Activated CD4-positive, alpha-beta memory T cell treated with anti-CD3 and anti-CD28 coated beads for 36 hours (primary cell): ENCODE results near the gene MBNL1. TPM values are rescaled to one million over a fixed set of nuclear protein-coding genes. Genes with fewer than 3 reads are reported as not detected.

ENCODE experiments used
- CTCF ChIA-PET: fragments of 350-600 bp; sonication (Branson Sonifier 250); formaldehyde crosslinking; loops from one replicate; lab custom pipeline; 2021; ENCODE audit warnings: antibody characterized with exemption, inconsistent platforms; lab: Charles Lee
- POLR2A ChIA-PET: fragments of 350-600 bp; sonication (Branson Sonifier 250); formaldehyde crosslinking; loops from one replicate; lab custom pipeline; 2021; ENCODE audit warnings: antibody characterized with exemption; lab: Charles Lee
- DNase-seq: peaks from one replicate; pipeline ENCODE4 v3.0.0-alpha.2; 2020
- H3K27ac Mint-ChIP-seq: one replicate; pipeline ENCODE4 v1.8.0; 2021; ENCODE audit warnings: mixed read lengths
- H3K27me3 Mint-ChIP-seq: one replicate; pipeline ENCODE4 v1.8.0; 2021; ENCODE audit warnings: mixed read lengths
- H3K36me3 Mint-ChIP-seq: one replicate; pipeline ENCODE4 v1.8.0; 2021; ENCODE audit warnings: mixed read lengths
- H3K4me1 Mint-ChIP-seq: one replicate; pipeline ENCODE4 v1.8.0; 2021; ENCODE audit warnings: low read depth, mixed read lengths
- H3K4me3 Mint-ChIP-seq: one replicate; pipeline ENCODE4 v1.8.0; 2021; ENCODE audit warnings: mild to moderate bottlenecking, mixed read lengths
- H3K9me3 Mint-ChIP-seq: one replicate; pipeline ENCODE4 v1.8.0; 2021; ENCODE audit warnings: mixed read lengths
- intact Hi-C: fragments of 100-400 bp; cut with micrococcal nuclease; formaldehyde crosslinking; loops from one replicate; pipeline ENCODE4 v1.15.1; 2023
- total RNA-seq, 2 experiments: library from RNA; stranded (reverse); gene quantifications; one replicate each; pipeline ENCODE4 v1.2.3, GENCODE V29; 2021

Gene MBNL1
- total RNA-seq, 2 experiments from 2014 or later = 290 to 302 TPM

DNA sequence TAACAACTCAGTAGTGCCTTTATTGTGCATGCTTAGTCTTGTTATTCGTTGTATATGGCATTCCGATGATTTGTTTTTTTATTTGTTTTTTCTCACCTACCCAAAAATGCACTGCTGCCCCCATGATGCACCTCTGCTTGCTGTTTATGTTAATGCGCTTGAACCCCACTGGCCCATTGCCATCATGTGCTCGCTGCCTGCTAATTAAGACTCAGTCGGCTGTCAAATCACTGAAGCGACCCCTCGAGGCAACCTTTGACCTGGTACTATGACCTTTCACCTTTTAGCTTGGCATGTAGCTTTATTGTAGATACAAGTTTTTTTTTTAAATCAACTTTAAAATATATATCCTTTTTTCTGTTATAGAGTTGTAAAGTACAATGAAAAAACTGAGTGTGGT, 177.8 kb downstream of the MBNL1 start:
- CTCF ChIA-PET = interaction anchor here (0.6 to 5.2 kb wide), 5 partner anchors 10 to 375 kb away, joined by 3 to 32 read pairs (median 3); no protein-coding TSS in a partner anchor
- peaks cover 27% of the 10 kb centered on the region for H3K36me3 Mint-ChIP-seq
- no peaks in the 10 kb centered on the region for H3K27me3 Mint-ChIP-seq
- intact Hi-C loops = no loop called here
- H3K27ac Mint-ChIP-seq = peak overlapping the region; percentile 73
- H3K4me3 Mint-ChIP-seq = no peak overlapping the region
- H3K9me3 Mint-ChIP-seq = no peaks in the 10 kb centered on the region
- H3K4me1 Mint-ChIP-seq = peaks cover 63% of the 10 kb centered on the region
- no peak for DNase-seq
- POLR2A ChIA-PET = interaction anchor here (1.1 kb wide), 1 partner anchor 12 kb away, joined by 3 read pairs; no protein-coding TSS in a partner anchor

GRCh38 chr3:152447511-152447910, 178.8 kb downstream of the MBNL1 start:
- Mint-ChIP-seq H3K36me3 (peaks cover 27% of the 10 kb centered on the region), H3K9me3 (no peaks in the 10 kb centered on the region), H3K27me3 (no peaks in the 10 kb centered on the region), H3K4me1 (peaks cover 63% of the 10 kb centered on the region), H3K27ac (peak overlapping the region; percentile 74), H3K4me3 (no peak overlapping the region)
- DNase-seq = no peak
- intact Hi-C loops = no loop called here
- CTCF ChIA-PET = interaction anchor here (0.5 to 5.2 kb wide), 10 partner anchors 11 to 376 kb away, joined by 3 to 32 read pairs (median 3); no protein-coding TSS in a partner anchor
- POLR2A ChIA-PET = interaction anchor here (1.1 kb wide), 1 partner anchor 11 kb away, joined by 3 read pairs; no protein-coding TSS in a partner anchor

- ChIA-PET CTCF (interaction anchor here (0.5 to 1.8 kb wide), 9 partner anchors 11 to 329 kb away, joined by 3 to 7 read pairs (median 3); no protein-coding TSS in a partner anchor), POLR2A (no interaction called here)
- no peak overlapping the region for H3K4me3 Mint-ChIP-seq
- peaks cover 29% of the 10 kb centered on the region for H3K36me3 Mint-ChIP-seq
- intact Hi-C loops = no loop called here
- peaks cover 59% of the 10 kb centered on the region for H3K4me1 Mint-ChIP-seq
- no peaks in the 10 kb centered on the region for H3K27me3 Mint-ChIP-seq
- H3K9me3 Mint-ChIP-seq = no peaks in the 10 kb centered on the region
- no peak overlapping the region for H3K27ac Mint-ChIP-seq
- DNase-seq = no peak
These were observed 179.4 kb downstream of the MBNL1 start for GRCh38 chr3:152448091-152448490.

DNA sequence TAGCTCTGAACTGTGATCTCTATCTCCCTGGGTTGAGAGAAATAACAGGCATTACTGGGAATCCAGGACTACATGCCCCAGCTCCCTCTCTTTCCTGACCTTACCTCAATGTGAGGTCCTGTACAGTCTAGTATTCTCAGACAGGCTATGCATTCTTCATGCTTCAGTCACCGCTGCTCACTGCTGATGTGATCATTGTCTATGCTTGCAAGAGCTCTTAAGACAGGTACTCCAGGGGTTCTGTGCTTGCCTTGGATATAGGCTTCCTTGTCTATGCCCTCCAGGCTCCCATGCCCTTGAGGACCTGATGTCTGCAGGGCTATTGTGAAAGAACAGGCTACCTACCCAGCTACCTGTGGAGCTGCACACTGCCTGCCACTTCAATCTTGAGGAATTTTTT, 183.6 kb downstream of the MBNL1 start:
- ChIA-PET CTCF (no interaction called here), POLR2A (no interaction called here)
- Mint-ChIP-seq H3K4me1 (peaks cover 43% of the 10 kb centered on the region), H3K4me3 (no peak overlapping the region), H3K27me3 (no peaks in the 10 kb centered on the region), H3K9me3 (no peaks in the 10 kb centered on the region), H3K36me3 (peaks cover 26% of the 10 kb centered on the region), H3K27ac (no peak overlapping the region)
- DNase-seq = no peak
- intact Hi-C loops = no loop called here

DNA sequence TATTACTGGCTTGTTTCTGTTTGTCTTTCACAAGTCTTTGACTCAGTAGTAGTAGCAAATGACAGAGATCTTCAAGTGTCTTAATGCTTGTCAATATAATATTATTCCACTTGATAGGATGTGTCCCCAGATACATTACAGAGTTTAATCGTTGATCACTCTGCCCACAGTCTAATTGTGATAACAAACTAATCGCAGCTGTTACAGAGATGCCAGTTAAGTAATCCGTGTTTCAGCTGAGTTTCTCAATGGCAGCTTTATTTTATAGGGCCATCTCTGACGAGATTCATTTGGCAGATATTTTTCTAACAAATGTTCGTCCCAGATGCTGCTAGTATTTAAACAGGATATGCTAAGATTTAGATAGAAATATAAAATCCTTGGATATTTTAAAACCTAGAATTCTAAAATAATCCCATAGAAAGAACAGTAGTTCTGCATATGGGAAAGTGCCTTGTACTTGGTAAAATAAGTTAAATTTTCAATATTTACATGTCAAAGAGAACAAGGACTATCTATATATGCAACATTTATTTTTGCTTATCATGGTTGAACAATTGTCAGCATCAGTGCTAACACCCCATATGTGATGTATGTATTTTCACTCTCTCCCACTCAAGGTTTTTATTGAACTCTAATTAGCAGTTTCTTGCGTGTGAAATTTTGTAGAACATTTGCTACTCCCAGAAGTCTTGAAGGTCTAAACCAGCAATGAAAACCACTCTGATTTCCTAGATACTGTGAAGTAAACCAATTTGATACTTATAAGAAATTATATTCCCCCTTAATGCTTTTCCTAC, 185.5 kb downstream of the MBNL1 start:
- POLR2A ChIA-PET = no interaction called here
- CTCF ChIA-PET = no interaction called here
- H3K4me3 Mint-ChIP-seq = no peak overlapping the region
- H3K4me1 Mint-ChIP-seq = peaks cover 48% of the 10 kb centered on the region
- no peaks in the 10 kb centered on the region for H3K27me3 Mint-ChIP-seq
- H3K27ac Mint-ChIP-seq = no peak overlapping the region
- peaks cover 34% of the 10 kb centered on the region for H3K36me3 Mint-ChIP-seq
- DNase-seq = no peak
- intact Hi-C loops = no loop called here
- no peaks in the 10 kb centered on the region for H3K9me3 Mint-ChIP-seq

DNA sequence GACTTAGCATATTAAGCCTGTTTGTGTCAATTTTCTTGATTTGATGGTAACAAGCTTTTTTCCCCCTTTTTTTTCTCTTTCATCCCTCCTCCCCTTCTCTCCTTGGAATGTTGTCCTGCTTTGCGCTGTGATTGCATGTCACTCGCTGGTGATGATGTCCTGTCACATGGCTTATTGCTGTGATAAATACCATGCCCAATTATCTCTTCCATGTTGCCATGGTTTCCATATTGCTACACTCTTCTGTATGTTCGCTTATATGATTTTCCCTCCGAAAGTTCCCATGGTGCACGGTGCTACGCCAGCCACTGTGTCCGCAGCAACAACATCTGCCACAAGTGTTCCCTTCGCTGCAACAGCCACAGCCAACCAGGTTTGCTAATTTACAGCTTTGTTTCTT, 187.3 kb downstream of the MBNL1 start:
- Mint-ChIP-seq H3K27ac (peak overlapping the region; percentile 6), H3K9me3 (no peaks in the 10 kb centered on the region), H3K27me3 (no peaks in the 10 kb centered on the region), H3K4me3 (no peak overlapping the region), H3K4me1 (peaks cover 49% of the 10 kb centered on the region), H3K36me3 (peaks cover 37% of the 10 kb centered on the region)
- intact Hi-C loops = no loop called here
- CTCF ChIA-PET = interaction anchor here (1.7 kb wide), 1 partner anchor 16 kb away, joined by 5 read pairs; no protein-coding TSS in a partner anchor
- POLR2A ChIA-PET = no interaction called here
- no peak for DNase-seq

DNA sequence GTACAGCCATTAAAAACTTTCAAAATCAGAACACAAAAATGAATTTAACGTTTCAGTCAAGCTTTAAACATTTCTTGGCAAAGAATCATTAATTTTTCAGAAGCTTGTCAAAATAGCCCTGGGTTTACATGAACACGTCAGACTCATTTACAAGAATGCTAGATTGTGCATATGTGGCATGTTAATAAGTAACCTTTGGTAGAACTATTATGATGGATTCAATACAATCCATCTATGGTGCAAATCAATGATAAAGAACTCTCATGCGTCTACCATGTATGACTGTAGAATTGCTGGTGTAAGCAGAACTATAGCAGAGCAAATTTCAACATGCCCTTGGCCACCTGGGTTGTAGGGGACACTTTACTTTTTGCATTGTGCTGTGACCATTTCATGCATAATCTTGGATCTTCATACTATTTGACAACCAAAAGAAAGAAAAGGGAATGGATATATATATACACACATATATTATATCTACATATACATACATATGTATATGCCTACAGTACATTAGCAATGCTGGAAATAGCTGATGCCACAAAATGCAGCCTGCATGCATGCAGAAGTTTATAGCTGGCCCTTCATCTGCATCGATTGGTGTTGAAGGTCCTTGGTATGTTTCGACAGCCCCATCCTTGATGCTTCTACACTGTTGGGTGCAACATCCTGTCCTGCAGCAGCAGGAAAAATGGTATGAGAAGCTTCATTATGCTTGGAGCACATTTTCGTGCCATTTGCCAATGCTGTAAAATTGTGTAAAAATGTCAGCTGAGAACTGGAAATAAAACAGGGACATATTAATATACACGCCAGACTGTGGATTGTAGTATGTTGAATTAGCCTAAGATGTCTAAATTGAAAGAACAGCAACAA, 189.0 kb downstream of the MBNL1 start:
- Mint-ChIP-seq H3K27me3 (no peaks in the 10 kb centered on the region), H3K4me3 (no peak overlapping the region), H3K4me1 (peaks cover 37% of the 10 kb centered on the region), H3K27ac (peak overlapping the region; percentile 74), H3K36me3 (peaks cover 33% of the 10 kb centered on the region), H3K9me3 (no peaks in the 10 kb centered on the region)
- intact Hi-C loops = no loop called here
- ChIA-PET CTCF (interaction anchor here (0.7 to 1.2 kb wide), 3 partner anchors 9 to 274 kb away, joined by 3 to 6 read pairs (median 4); no protein-coding TSS in a partner anchor), POLR2A (interaction anchor here (0.6 to 0.9 kb wide), 3 partner anchors 11 to 59 kb away, joined by 3 to 4 read pairs (median 3); no protein-coding TSS in a partner anchor)
- DNase-seq = no peak

- H3K36me3 Mint-ChIP-seq = peaks cover 39% of the 10 kb centered on the region
- POLR2A ChIA-PET = interaction anchor here (0.8 to 0.9 kb wide), 2 partner anchors 12 to 14 kb away, joined by 3 to 4 read pairs; no protein-coding TSS in a partner anchor
- H3K9me3 Mint-ChIP-seq = no peaks in the 10 kb centered on the region
- H3K4me1 Mint-ChIP-seq = peaks cover 37% of the 10 kb centered on the region
- DNase-seq = peak; percentile 51
- CTCF ChIA-PET = interaction anchor here (0.7 to 1.2 kb wide), 3 partner anchors 8 to 30 kb away, joined by 3 to 6 read pairs (median 4); no protein-coding TSS in a partner anchor
- H3K27me3 Mint-ChIP-seq = no peaks in the 10 kb centered on the region
- no peak overlapping the region for H3K4me3 Mint-ChIP-seq
- peak overlapping the region; percentile 64 for H3K27ac Mint-ChIP-seq
- intact Hi-C loops = no loop called here
These were observed 189.8 kb downstream of the MBNL1 start for GRCh38 chr3:152458376-152459117.

DNA sequence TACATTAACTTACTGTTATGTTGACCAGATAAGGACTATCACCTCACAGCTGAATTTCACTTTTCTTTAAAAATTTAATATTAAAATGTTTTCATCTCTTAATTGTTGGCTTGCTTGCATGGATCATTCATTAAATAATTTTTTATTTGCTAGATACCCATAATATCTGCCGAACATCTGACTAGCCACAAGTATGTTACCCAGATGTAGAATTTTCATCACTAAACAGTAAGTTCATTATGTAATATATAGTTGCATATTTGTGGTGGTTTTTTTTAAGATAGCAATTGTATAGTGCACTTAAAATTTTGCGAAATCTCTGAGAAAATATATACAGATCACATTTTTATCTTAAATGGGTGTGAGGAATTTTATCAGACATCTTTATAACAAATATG, 190.4 kb downstream of the MBNL1 start:
- no peak for DNase-seq
- peak overlapping the region; percentile 64 for H3K27ac Mint-ChIP-seq
- H3K9me3 Mint-ChIP-seq = no peaks in the 10 kb centered on the region
- H3K27me3 Mint-ChIP-seq = no peaks in the 10 kb centered on the region
- intact Hi-C loops = no loop called here
- ChIA-PET CTCF (interaction anchor here (0.7 to 0.8 kb wide), 3 partner anchors 13 to 101 kb away, joined by 3 read pairs; no protein-coding TSS in a partner anchor), POLR2A (no interaction called here)
- H3K4me1 Mint-ChIP-seq = peaks cover 34% of the 10 kb centered on the region
- no peak overlapping the region for H3K4me3 Mint-ChIP-seq
- H3K36me3 Mint-ChIP-seq = peaks cover 41% of the 10 kb centered on the region

GRCh38 chr3:152459572-152459971, 190.8 kb downstream of the MBNL1 start:
- Mint-ChIP-seq H3K9me3 (no peaks in the 10 kb centered on the region), H3K36me3 (peaks cover 41% of the 10 kb centered on the region), H3K4me3 (no peak overlapping the region), H3K27ac (peak overlapping the region; percentile 42), H3K4me1 (peaks cover 31% of the 10 kb centered on the region), H3K27me3 (no peaks in the 10 kb centered on the region)
- no peak for DNase-seq
- intact Hi-C loops = no loop called here
- ChIA-PET CTCF (interaction anchor here (0.7 to 0.8 kb wide), 2 partner anchors 74 to 101 kb away, joined by 3 read pairs; no protein-coding TSS in a partner anchor), POLR2A (no interaction called here)

GRCh38 chr3:152460936-152461335, 192.2 kb downstream of the MBNL1 start:
- Mint-ChIP-seq H3K36me3 (peaks cover 39% of the 10 kb centered on the region), H3K9me3 (no peaks in the 10 kb centered on the region), H3K4me1 (peaks cover 25% of the 10 kb centered on the region), H3K27ac (peak overlapping the region; percentile 71), H3K27me3 (no peaks in the 10 kb centered on the region), H3K4me3 (no peak overlapping the region)
- DNase-seq = no peak
- CTCF ChIA-PET = interaction anchor here (0.6 to 1.7 kb wide), 4 partner anchors 11 to 277 kb away, joined by 3 to 6 read pairs (median 4); no protein-coding TSS in a partner anchor
- POLR2A ChIA-PET = no interaction called here
- intact Hi-C loops = no loop called here
